HG03469 (cell line): ENCODE results near the gene DRICH1.
"Not testable (repeated sequence)": the region's sequence is repeated elsewhere in the genome, so short reads cannot be mapped to it uniquely, and the experiment has no call there.

Experiments
- ATAC-seq: cut with Tn5 transposase; IDR thresholded peaks from one replicate; pipeline ENCODE4 v1.9.1; 2021; ENCODE audit warnings: mild to moderate bottlenecking, moderate library complexity, moderate number of reproducible peaks; ENCODE audit not compliant: unreplicated experiment

DRICH1 gene

DNA sequence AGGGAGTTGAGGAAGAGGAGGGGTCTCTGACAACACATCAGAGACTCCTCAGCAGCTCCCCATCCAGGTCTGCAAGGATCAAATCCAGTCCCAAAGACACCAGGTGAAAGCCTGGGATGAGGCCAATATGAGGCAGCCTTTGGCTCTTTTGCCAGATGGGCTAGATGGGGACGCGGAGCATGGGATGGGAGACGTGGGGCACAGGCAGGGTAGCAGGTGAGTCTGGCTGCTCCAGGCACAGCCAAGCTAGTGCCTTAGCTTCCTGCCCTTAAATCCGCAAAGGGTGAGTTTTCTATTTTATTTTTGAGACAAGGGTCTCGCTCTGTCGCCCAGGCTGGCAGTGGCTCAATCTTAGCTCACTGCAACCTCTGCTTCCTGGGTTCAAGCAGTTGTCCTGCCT, 19.6 kb upstream of the DRICH1 start:
- ATAC-seq, result no peak

GRCh38 chr22:23649071-23649501, 17.0 kb upstream of the DRICH1 start:
- ATAC-seq, result no peak

DNA sequence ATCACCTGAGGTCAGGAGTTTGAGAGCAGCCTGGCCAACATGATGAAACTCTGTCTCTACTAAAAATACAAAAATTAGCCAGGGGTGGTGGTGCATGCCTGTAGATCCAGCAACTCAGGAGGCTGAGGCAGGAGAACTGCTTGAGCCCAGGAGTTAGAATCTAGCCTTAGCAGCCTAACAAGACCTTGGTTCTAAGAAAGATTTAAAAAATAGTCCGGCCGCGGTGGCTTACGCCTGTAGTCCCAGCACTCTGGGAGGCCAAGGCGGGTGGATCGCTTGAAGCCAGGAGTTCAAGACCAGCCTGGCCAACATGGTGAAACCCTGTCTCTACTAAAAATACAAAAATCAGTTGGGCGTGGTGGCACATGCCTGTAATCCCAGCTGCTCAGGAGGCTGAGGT, 14.4 kb upstream of the DRICH1 start:
- not testable (repeated sequence) for ATAC-seq

DNA sequence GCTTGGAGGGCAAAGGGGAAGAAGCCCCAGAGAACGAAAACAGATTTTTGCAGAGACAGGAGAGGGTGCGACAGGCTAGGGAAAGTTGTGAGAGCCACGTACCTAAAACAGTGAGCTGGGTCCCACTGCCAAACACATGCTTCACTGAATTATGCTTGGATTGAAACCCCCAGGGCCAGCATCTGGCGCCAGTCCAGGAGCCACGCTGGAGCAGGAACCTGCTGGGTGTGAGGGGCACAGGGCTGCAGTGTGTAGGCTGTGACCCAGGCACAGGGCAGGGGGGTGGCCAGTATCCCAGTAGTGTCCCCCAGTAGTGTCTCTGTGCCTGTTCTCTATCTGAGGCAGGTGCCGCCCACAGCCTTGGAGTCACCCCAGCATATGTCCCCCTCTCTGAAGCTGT, 8.1 kb upstream of the DRICH1 start:
- not testable (repeated sequence) for ATAC-seq

DNA sequence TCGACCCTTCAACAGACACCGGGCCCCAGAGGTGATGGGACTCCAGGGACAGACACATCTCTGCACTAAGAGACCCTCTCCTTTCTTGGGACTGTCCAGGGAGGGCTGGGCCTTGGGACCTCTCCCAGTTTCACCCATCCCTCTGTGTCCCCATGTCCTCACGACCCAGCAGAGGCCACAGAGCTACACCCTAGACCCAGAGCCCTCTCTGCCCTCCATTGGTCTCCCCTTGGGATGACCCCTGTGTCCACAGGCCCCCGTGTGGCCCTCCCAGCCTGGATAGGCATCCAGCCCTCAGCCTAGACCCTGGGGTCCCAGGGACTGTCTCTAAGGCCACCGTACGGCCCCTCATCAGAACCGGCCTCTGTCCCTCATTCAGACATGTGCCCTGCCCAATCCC, 7.5 kb upstream of the DRICH1 start:
- ATAC-seq, result no peak

DNA sequence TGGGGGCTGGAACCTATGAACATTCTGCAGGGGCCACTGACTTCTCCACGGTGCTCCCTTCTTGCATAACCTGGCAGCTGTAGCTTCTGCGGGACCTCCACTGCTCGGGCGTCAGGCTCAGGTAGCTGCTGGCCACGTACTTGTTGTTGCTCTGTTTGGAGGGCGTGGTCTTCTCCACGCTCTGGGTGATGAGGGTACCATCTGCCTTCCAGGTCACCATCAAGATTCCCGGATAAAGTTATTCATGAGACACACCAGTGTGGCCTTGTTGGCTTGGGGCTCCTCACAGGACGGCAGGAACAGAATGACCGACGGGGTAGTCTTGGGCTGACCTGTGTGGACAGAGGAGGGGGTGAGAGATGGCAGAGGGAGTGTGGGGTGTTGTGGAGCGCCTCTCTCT, 6.5 kb upstream of the DRICH1 start:
- no peak for ATAC-seq

DNA sequence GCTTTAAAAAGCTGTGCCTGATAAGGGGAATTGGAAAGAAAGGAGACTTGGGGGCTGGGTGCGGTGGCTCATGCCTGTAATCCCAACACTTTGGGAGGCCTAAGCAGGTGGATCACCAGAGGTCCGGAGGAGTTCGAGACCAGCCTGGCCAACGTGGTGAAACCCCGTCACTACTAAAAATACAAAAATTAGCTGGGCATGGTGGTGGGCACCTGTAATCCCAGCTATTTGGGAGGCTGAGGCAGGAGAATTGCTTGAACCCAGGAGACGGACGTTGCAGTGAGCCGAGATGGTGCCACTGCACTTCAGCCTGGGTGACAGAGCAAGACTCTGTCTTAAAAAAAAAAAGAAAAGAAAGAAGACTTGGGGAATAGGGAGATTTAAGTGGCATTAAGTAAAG, 3.2 kb upstream of the DRICH1 start:
- not testable (repeated sequence) for ATAC-seq

DNA sequence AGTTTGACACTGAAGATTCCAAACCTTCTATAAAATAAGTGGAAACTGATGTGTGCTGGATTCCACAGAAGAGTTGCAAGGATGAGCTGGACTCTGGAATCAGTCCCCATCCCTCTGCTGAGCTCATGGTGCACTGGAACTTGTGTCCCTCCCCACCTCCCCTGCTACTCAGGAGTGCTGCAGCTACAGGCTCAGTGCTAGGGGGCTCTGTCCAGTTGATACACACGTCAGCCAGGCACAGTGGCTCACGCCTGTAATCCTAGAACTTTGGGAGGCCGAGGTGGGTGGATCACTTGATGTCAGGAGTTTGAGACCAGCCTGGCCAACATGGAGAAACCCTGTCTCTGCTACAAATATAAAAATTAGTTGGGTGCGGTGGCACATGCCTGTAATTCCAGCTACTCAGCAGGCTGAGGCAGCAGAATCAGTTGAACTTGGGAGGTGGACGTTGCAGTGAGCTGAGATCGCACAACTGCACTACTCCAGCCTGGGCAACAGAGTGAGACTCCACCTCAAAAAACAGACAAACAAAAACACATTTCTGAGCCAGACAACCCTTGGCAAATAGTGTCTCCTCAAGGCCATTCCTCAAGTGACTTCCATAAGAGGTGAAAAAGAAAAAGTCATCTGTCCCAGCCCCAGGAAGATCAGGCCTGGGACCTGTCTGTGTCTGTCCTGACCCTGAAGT, 3.9 kb downstream of the DRICH1 start:
- ATAC-seq, result not testable (repeated sequence)

- not testable (repeated sequence) for ATAC-seq
These were observed 4.6 kb downstream of the DRICH1 start for GRCh38 chr22:23627401-23628055.

DNA sequence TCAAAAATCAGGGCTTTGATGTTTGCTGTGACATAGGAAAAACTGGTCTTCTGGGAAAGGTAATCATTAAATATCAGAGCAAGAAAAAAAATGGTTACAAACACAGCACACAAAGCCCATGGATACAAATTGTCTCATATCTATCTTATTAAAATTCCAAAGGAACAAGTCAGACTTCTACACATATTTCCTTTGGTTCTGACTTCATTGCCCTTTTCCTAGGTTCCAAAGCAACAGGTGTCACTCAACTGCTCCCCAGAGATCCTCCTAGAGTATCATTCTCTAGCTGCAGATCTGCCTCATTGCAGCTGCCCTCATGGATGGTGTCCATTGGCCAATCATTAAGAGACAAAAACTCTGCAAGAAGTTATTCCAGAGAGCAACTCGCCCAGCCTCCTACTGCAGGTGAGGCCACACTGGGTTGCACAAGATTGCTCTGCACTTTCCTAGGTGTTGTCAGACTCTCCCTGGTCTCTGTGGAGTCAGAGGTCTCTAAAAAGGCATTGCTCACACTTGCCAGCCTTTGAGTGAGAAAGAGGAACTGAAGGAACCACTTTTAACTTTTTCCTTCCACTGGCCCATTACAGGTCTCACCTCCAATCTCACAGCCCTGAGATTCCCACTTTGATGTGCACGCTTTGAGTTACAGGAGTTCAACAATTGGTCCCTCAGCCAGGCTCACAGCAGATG, 5.7 kb downstream of the DRICH1 start:
- ATAC-seq, result no peak

GRCh38 chr22:23622634-23623033, 9.5 kb downstream of the DRICH1 start:
- no peak for ATAC-seq

DNA sequence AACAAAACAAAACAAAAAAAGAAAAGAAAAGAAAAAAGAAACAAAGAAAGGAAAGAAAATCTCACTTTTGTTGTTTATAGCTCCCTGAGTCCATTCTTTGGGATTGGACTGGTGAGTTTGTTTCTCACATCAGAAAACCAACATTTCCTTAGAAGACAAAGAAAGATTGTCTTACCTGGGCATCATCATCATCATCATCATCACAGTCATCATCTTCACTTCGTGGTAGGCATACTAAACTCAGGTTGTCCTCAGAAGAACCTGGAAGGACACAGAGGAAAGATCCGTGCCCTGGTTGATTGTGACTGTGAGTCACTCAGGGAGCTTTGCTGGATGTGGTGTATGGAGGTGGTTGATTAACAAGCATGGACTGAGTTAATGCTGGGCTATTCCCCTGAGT, 10.2 kb downstream of the DRICH1 start:
- not testable (repeated sequence) for ATAC-seq

- no peak for ATAC-seq
These were observed 10.9 kb downstream of the DRICH1 start for GRCh38 chr22:23621082-23621780.

GRCh38 chr22:23613193-23613972, 18.7 kb downstream of the DRICH1 start:
- ATAC-seq, result no peak

DNA sequence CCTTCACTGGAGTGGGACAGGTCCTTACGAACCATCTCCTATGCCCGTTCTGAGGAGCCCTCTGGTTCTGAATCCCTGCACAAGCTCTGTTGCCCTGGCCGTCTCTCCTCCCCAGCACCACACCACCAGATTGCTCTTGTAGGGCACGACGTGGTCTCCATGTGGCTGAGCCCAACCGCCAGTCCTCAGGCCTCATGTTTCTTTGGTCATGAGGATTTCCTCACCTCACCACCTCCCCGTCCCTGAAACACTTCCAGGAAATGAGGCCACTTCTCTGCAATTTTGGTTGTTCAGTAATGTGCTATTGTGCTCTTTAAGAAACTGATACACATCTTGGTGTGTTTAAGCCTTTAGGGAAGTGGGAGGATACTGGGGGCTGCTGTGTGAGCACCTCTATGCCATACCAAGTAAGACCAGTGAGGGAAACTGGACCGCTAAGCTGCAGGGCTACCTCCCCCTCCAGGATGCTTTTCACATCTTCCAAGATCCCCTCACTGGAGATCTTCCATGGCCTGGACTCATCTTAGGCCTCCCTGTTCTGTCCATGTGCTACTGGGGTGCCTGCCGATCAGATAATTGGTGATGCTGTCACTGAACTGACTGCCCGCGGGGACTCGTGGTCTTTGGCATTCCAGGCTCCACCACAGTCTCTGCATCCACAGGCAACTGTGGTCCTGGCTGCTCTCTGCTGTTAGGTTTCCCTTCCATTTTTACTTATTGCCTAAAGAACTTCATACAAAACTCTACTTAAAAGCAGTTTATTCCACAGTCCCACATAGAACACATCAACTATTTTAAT, 21.9 kb downstream of the DRICH1 start:
- no peak for ATAC-seq

- ATAC-seq, result no peak
These were observed 23.5 kb downstream of the DRICH1 start for GRCh38 chr22:23608583-23608982.

- ATAC-seq, result no peak
These were observed 25.7 kb downstream of the DRICH1 start for GRCh38 chr22:23606204-23607131.

DNA sequence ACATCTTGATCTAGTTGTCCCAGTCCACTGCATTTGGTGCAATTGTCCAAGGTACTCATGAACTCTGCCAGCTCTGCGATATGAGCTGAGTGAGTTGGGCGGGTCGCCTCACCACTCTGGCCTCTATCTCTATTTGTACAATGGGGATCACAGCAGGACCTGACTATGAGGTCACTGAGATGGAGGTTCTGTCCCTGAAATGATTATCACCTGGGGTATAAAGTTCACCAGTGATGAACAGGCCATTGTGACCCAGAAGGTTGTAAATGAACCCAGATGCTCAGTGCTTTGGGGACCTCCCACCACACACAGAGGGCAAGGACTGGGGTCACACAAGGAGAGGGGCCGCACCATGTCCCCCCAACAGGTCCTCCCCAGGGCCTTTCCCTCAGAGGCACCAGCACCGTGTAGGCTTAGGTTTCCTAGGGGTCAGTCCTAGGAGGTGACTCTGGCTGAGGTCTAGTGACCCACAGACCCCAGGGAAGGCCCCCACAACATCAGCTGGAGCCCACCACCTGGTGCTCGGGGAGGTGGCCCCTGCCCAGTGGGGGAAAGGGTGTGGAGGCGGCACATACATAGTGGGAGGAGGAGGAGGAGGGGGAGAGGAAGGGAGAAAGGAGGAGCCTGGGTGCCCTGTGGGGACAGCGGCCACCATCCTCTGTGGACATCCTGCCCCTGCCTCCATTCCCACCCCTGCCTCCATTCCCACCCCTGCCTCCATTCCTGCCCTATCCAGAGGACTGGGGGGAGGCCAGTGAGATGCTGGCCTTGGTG, 27.0 kb downstream of the DRICH1 start:
- no peak for ATAC-seq
